ENCODE data around the gene GALNT18. TPM values are rescaled to one million over a fixed set of nuclear protein-coding genes. Genes with fewer than 3 reads are reported as not detected.

Gene GALNT18
- total RNA-seq, 1 experiment from 2014 or later, result 14.1 TPM

GRCh38 chr11:11406652-11407051, 215.2 kb downstream of the GALNT18 start:
- ChIA-PET POLR2A (no interaction called here), CTCF (no interaction called here)
- TF ChIP-seq, protein P1, sequence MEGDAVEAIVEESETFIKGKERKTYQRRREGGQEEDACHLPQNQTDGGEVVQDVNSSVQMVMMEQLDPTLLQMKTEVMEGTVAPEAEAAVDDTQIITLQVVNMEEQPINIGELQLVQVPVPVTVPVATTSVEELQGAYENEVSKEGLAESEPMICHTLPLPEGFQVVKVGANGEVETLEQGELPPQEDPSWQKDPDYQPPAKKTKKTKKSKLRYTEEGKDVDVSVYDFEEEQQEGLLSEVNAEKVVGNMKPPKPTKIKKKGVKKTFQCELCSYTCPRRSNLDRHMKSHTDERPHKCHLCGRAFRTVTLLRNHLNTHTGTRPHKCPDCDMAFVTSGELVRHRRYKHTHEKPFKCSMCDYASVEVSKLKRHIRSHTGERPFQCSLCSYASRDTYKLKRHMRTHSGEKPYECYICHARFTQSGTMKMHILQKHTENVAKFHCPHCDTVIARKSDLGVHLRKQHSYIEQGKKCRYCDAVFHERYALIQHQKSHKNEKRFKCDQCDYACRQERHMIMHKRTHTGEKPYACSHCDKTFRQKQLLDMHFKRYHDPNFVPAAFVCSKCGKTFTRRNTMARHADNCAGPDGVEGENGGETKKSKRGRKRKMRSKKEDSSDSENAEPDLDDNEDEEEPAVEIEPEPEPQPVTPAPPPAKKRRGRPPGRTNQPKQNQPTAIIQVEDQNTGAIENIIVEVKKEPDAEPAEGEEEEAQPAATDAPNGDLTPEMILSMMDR (IDR thresholded peaks at IDR 0.05; ENCODE audit: unreplicated experiment), result no peak
- Mint-ChIP-seq H3K9me3 (ENCODE audit: unreplicated experiment) (no peaks in the 10 kb centered on the region), H3K36me3 (ENCODE audit: insufficient read depth, unreplicated experiment) (no peaks in the 10 kb centered on the region), H3K4me1 (ENCODE audit: insufficient read depth, unreplicated experiment) (no peaks in the 10 kb centered on the region), H3K27ac (ENCODE audit: low read depth, unreplicated experiment) (no peak overlapping the region), H3K27me3 (ENCODE audit: insufficient read depth, unreplicated experiment) (no peaks in the 10 kb centered on the region), H3K4me3 (ENCODE audit: unreplicated experiment) (no peak overlapping the region)
- DNase-seq (ENCODE audit: unreplicated experiment), result no peak
- no TSS peak for BruUV-seq (replicated peaks)
- intact Hi-C loops (cut with micrococcal nuclease), result no loop called here

GRCh38 chr11:11403763-11404725, 217.8 kb downstream of the GALNT18 start:
- Mint-ChIP-seq H3K27ac (ENCODE audit: low read depth, unreplicated experiment) (no peak overlapping the region), H3K36me3 (ENCODE audit: insufficient read depth, unreplicated experiment) (peaks cover 6% of the 10 kb centered on the region), H3K9me3 (ENCODE audit: unreplicated experiment) (no peaks in the 10 kb centered on the region), H3K4me1 (ENCODE audit: insufficient read depth, unreplicated experiment) (no peaks in the 10 kb centered on the region), H3K27me3 (ENCODE audit: insufficient read depth, unreplicated experiment) (no peaks in the 10 kb centered on the region), H3K4me3 (ENCODE audit: unreplicated experiment) (no peak overlapping the region)
- DNase-seq (ENCODE audit: unreplicated experiment), result no peak
- TF ChIP-seq, protein P1 (IDR thresholded peaks at IDR 0.05; ENCODE audit: unreplicated experiment), result no peak
- ChIA-PET CTCF (interaction anchor here (0.5 to 0.6 kb wide), 2 partner anchors 65 to 367 kb away, joined by 3 to 4 read pairs; no protein-coding TSS in a partner anchor), POLR2A (no interaction called here)
- no TSS peak for BruUV-seq (replicated peaks)
- intact Hi-C loops (cut with micrococcal nuclease), result no loop called here

DNA sequence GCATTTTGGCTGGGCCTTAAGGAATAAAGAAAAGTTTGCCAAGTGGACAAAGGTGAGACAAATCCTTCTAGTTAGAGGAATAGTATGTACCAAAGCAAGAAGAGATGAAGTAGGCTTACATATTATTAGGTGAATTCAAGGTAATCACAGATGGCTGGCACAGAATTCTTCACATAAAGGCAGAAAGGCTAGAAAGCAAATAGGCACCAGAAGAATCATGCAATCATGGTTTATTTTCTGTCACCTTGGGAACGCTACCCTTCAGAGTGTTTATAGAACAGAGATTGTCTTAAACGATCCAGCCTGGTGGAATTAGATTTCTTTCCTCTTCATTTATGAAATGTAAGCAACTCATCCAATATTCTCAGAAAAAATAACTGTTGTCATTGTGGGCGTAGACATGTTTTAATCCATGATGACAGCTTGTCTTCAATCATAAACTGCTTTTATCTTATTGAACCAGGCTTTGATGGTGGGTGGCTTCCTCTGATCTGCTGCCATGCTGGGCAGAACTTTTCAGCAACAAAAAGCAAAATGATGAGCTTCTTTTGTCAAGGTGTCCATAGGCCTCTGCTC, 219.8 kb downstream of the GALNT18 start:
- no TSS peak for BruUV-seq (replicated peaks)
- no peaks in the 10 kb centered on the region for H3K4me1 Mint-ChIP-seq (ENCODE audit: insufficient read depth, unreplicated experiment)
- H3K27me3 Mint-ChIP-seq (ENCODE audit: insufficient read depth, unreplicated experiment), result no peaks in the 10 kb centered on the region
- CTCF ChIA-PET, result interaction anchor here (0.5 to 0.7 kb wide), 3 partner anchors 39 to 220 kb away, joined by 3 read pairs; partner anchors contain the start of gene GALNT18
- intact Hi-C loops (cut with micrococcal nuclease), result no loop called here
- TF ChIP-seq, protein P1 (IDR thresholded peaks at IDR 0.05; ENCODE audit: unreplicated experiment), result no peak
- DNase-seq (ENCODE audit: unreplicated experiment), result no peak
- no peak overlapping the region for H3K27ac Mint-ChIP-seq (ENCODE audit: low read depth, unreplicated experiment)
- peaks cover 6% of the 10 kb centered on the region for H3K36me3 Mint-ChIP-seq (ENCODE audit: insufficient read depth, unreplicated experiment)
- no peak overlapping the region for H3K4me3 Mint-ChIP-seq (ENCODE audit: unreplicated experiment)
- no peaks in the 10 kb centered on the region for H3K9me3 Mint-ChIP-seq (ENCODE audit: unreplicated experiment)
- POLR2A ChIA-PET, result no interaction called here

DNA sequence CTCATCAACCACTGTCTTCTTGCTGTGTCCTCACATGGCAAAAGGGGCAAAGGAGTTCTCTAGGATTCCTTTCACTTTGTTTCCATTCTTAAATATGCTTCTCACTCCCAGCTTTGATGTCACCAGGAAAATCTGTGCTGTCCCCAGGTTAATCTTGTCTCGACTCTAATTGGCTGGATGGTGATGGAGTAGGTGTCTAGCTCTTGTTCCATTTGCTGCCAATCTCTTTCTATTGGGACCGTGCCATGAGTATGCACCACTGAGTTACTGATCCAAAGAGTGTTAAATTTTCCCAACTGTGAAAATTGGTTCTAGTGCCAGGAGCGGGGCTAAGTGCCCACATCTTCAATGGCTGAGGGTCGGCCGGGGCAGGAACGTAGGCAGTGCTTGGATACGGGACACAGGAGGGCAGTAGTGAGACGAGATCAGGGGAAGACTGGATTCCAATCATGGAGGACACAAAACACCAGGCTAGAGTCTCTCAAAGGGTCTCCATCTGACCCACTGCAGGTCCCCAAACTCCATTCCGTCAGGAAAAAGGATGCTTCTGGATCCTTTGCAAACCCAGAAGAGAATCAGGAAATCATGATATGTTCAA, 221.1 kb downstream of the GALNT18 start:
- ChIA-PET CTCF (no interaction called here), POLR2A (no interaction called here)
- DNase-seq (ENCODE audit: unreplicated experiment), result peak; percentile 39

More for the DNA sequence above, 221.1 kb downstream of the GALNT18 start:
- Mint-ChIP-seq H3K27ac (ENCODE audit: low read depth, unreplicated experiment) (no peak overlapping the region), H3K4me1 (ENCODE audit: insufficient read depth, unreplicated experiment) (peaks cover 8% of the 10 kb centered on the region), H3K36me3 (ENCODE audit: insufficient read depth, unreplicated experiment) (peaks cover 6% of the 10 kb centered on the region), H3K4me3 (ENCODE audit: unreplicated experiment) (no peak overlapping the region), H3K27me3 (ENCODE audit: insufficient read depth, unreplicated experiment) (no peaks in the 10 kb centered on the region), H3K9me3 (ENCODE audit: unreplicated experiment) (no peaks in the 10 kb centered on the region)
- TF ChIP-seq, protein P1 (IDR thresholded peaks at IDR 0.05; ENCODE audit: unreplicated experiment), result no peak
- BruUV-seq (replicated peaks), result no TSS peak
- intact Hi-C loops (cut with micrococcal nuclease), result no loop called here

All from MCF 10A (cell line).